Nephron (organoid): ENCODE measurements around the gene LPP.

Source experiments
- H3K27ac Mint-ChIP-seq, 3 experiments: 2 replicates each; pipeline ENCODE4 v1.8.0; 2020; ENCODE audit warnings: mixed read lengths in 3 of 3, mild to moderate bottlenecking in 2 of 3, moderate library complexity in 1 of 3
- H3K27me3 Mint-ChIP-seq: 2 replicates; pipeline ENCODE4 v1.8.0; 2021; ENCODE audit warnings: low read depth, mild to moderate bottlenecking, moderate library complexity, mixed read lengths
- H3K36me3 Mint-ChIP-seq: 2 replicates; pipeline ENCODE4 v1.8.0; 2020; ENCODE audit warnings: low read depth, mixed read lengths
- H3K4me1 Mint-ChIP-seq: 2 replicates; pipeline ENCODE4 v1.8.0; 2020; ENCODE audit warnings: mixed read lengths
- H3K4me3 Mint-ChIP-seq, 3 experiments: 2 replicates each; pipeline ENCODE4 v1.8.0; 2020; ENCODE audit warnings: mild to moderate bottlenecking in 3 of 3, mixed read lengths in 3 of 3, moderate library complexity in 2 of 3
- H3K9me3 Mint-ChIP-seq: 2 replicates; pipeline ENCODE4 v1.8.0; 2020; ENCODE audit warnings: mixed read lengths
- TF ChIP-seq, protein P1 (sequence below), 3 experiments: fragments of 200-600 bp; sonication (generic); IDR thresholded peaks; one replicate each; pipeline ENCODE4 v1.5.0; 2021; ENCODE audit warnings: antibody characterized with exemption in 3 of 3; ENCODE audit not compliant: unreplicated experiment in 3 of 3

LPP gene

DNA sequence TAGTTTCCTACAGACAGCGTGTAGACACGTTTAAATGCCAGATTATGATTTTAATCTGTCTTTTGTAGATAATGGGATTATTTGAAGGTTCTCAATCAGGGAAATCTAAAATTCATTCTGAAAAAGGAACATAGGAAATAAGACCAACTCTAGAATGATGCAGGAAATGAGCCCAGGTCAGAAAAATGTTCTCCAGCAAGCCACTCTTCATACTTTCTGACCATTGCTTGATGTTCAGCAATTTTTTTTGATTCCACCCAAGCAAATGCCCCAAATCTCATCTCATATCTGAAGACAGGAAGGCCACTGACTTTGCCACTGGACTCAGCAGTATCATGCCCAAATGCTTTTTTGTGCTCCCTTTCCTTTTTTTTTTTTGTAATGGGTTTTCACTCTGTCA lies 373.4 kb downstream of the LPP start:
- no peaks in the 10 kb centered on the region for H3K9me3 Mint-ChIP-seq
- peaks cover 4% of the 10 kb centered on the region for H3K27me3 Mint-ChIP-seq
- H3K4me1 Mint-ChIP-seq: no peaks in the 10 kb centered on the region
- peaks cover 19% of the 10 kb centered on the region for H3K36me3 Mint-ChIP-seq
- no peak overlapping the region for H3K4me3 Mint-ChIP-seq
- no peak overlapping the region for H3K27ac Mint-ChIP-seq
- TF ChIP-seq, protein P1, sequence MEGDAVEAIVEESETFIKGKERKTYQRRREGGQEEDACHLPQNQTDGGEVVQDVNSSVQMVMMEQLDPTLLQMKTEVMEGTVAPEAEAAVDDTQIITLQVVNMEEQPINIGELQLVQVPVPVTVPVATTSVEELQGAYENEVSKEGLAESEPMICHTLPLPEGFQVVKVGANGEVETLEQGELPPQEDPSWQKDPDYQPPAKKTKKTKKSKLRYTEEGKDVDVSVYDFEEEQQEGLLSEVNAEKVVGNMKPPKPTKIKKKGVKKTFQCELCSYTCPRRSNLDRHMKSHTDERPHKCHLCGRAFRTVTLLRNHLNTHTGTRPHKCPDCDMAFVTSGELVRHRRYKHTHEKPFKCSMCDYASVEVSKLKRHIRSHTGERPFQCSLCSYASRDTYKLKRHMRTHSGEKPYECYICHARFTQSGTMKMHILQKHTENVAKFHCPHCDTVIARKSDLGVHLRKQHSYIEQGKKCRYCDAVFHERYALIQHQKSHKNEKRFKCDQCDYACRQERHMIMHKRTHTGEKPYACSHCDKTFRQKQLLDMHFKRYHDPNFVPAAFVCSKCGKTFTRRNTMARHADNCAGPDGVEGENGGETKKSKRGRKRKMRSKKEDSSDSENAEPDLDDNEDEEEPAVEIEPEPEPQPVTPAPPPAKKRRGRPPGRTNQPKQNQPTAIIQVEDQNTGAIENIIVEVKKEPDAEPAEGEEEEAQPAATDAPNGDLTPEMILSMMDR (IDR thresholded peaks at IDR 0.05; ENCODE audit: unreplicated experiment in 3 of 3): no peak

GRCh38 chr3:188528396-188528795 lies 374.4 kb downstream of the LPP start:
- peaks cover 19% of the 10 kb centered on the region for H3K36me3 Mint-ChIP-seq
- no peak overlapping the region for H3K27ac Mint-ChIP-seq
- H3K4me3 Mint-ChIP-seq: no peak overlapping the region
- no peaks in the 10 kb centered on the region for H3K4me1 Mint-ChIP-seq
- H3K9me3 Mint-ChIP-seq: no peaks in the 10 kb centered on the region
- peaks cover 4% of the 10 kb centered on the region for H3K27me3 Mint-ChIP-seq
- TF ChIP-seq, protein P1 (IDR thresholded peaks at IDR 0.05; ENCODE audit: unreplicated experiment in 3 of 3): no peak

- Mint-ChIP-seq H3K9me3 (no peaks in the 10 kb centered on the region), H3K4me3 (no peak overlapping the region), H3K27ac (no peak overlapping the region), H3K36me3 (peaks cover 19% of the 10 kb centered on the region), H3K4me1 (no peaks in the 10 kb centered on the region), H3K27me3 (peaks cover 4% of the 10 kb centered on the region)
- TF ChIP-seq, protein P1 (IDR thresholded peaks at IDR 0.05; ENCODE audit: unreplicated experiment in 3 of 3): no peak
Measured at GRCh38 chr3:188529228-188529627, 375.3 kb downstream of the LPP start.

- Mint-ChIP-seq H3K36me3 (peaks cover 14% of the 10 kb centered on the region), H3K4me3 (no peak overlapping the region), H3K27me3 (peaks cover 4% of the 10 kb centered on the region), H3K27ac (no peak overlapping the region), H3K9me3 (no peaks in the 10 kb centered on the region), H3K4me1 (no peaks in the 10 kb centered on the region)
- TF ChIP-seq, protein P1 (IDR thresholded peaks at IDR 0.05; ENCODE audit: unreplicated experiment in 3 of 3): no peak
Measured at GRCh38 chr3:188530226-188530625, 376.3 kb downstream of the LPP start.

GRCh38 chr3:188531210-188531609 lies 377.3 kb downstream of the LPP start:
- peaks cover 7% of the 10 kb centered on the region for H3K36me3 Mint-ChIP-seq

DNA sequence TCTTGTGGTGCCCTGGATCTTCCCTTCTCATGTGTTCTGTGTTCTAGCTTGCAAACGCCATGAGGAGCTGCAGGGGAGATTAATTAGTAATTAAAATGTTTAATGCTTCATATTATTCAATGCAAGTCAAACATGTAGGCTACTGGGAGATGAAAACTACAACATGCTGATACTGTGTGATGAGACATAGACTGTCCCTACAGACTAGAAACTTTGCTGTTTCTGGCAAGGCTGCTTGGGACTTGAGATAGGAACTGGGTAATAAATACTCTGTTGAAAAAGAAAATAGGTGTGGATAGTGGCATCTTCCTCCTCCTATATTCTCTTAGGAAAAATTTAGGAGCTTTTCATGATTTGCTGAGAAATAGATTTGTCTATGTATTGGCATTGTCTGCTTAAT lies 379.2 kb downstream of the LPP start:
- Mint-ChIP-seq H3K27me3 (no peaks in the 10 kb centered on the region), H3K36me3 (no peaks in the 10 kb centered on the region), H3K9me3 (no peaks in the 10 kb centered on the region), H3K4me1 (no peaks in the 10 kb centered on the region), H3K4me3 (no peak overlapping the region), H3K27ac (no peak overlapping the region)
- TF ChIP-seq, protein P1 (IDR thresholded peaks at IDR 0.05; ENCODE audit: unreplicated experiment in 3 of 3): no peak

More at GRCh38 chr3:188531210-188531609, 377.3 kb downstream of the LPP start:
- Mint-ChIP-seq H3K27me3 (peaks cover 4% of the 10 kb centered on the region), H3K9me3 (no peaks in the 10 kb centered on the region), H3K4me3 (no peak overlapping the region), H3K27ac (no peak overlapping the region), H3K4me1 (no peaks in the 10 kb centered on the region)
- TF ChIP-seq, protein P1 (IDR thresholded peaks at IDR 0.05; ENCODE audit: unreplicated experiment in 3 of 3): no peak
